ENCODE results near the gene SLC66A1.

Gene SLC66A1

GRCh38 chr1:19325368-19325957 is 13.3 kb downstream of the SLC66A1 start:
- no peak overlapping the region for H3K4me3 ChIP-seq (ENCODE audit: low read depth, low read length)

- H3K4me3 ChIP-seq (ENCODE audit: low read depth, low read length): no peak overlapping the region
Measured at GRCh38 chr1:19325958-19326747, 14.0 kb downstream of the SLC66A1 start.

GRCh38 chr1:19326748-19327065 is 14.6 kb downstream of the SLC66A1 start:
- H3K4me3 ChIP-seq (ENCODE audit: low read depth, low read length): no peak overlapping the region

- H3K4me3 ChIP-seq (ENCODE audit: low read depth, low read length): no peak overlapping the region
Measured at GRCh38 chr1:19327301-19327700, 15.2 kb downstream of the SLC66A1 start.

- H3K4me3 ChIP-seq (ENCODE audit: low read depth, low read length): no peak overlapping the region
Measured at GRCh38 chr1:19327736-19328135, 15.6 kb downstream of the SLC66A1 start.

- no peak overlapping the region for H3K4me3 ChIP-seq (ENCODE audit: low read depth, low read length)
Measured at GRCh38 chr1:19328486-19328885, 16.4 kb downstream of the SLC66A1 start.

GRCh38 chr1:19329188-19329587 is 17.1 kb downstream of the SLC66A1 start:
- H3K4me3 ChIP-seq (ENCODE audit: low read depth, low read length): no peak overlapping the region

GRCh38 chr1:19329611-19330010 is 17.5 kb downstream of the SLC66A1 start:
- H3K4me3 ChIP-seq (ENCODE audit: low read depth, low read length): no peak overlapping the region

- no peak overlapping the region for H3K4me3 ChIP-seq (ENCODE audit: low read depth, low read length)
Measured at GRCh38 chr1:19330449-19331135, 18.5 kb downstream of the SLC66A1 start.

GRCh38 chr1:19331262-19331878 is 19.2 kb downstream of the SLC66A1 start:
- no peak overlapping the region for H3K4me3 ChIP-seq (ENCODE audit: low read depth, low read length)

- H3K4me3 ChIP-seq (ENCODE audit: low read depth, low read length): no peak overlapping the region
Measured at GRCh38 chr1:19332832-19333231, 20.7 kb downstream of the SLC66A1 start.

GRCh38 chr1:19333587-19334354 is 21.6 kb downstream of the SLC66A1 start:
- H3K4me3 ChIP-seq (ENCODE audit: low read depth, low read length): no peak overlapping the region

GRCh38 chr1:19336543-19336942 is 24.4 kb downstream of the SLC66A1 start:
- no peak overlapping the region for H3K4me3 ChIP-seq (ENCODE audit: low read depth, low read length)

GRCh38 chr1:19337289-19337688 is 25.2 kb downstream of the SLC66A1 start:
- H3K4me3 ChIP-seq (ENCODE audit: low read depth, low read length): no peak overlapping the region

GRCh38 chr1:19338323-19338762 is 26.2 kb downstream of the SLC66A1 start:
- H3K4me3 ChIP-seq (ENCODE audit: low read depth, low read length): no peak overlapping the region

GRCh38 chr1:19339214-19339861 is 27.2 kb downstream of the SLC66A1 start:
- no peak overlapping the region for H3K4me3 ChIP-seq (ENCODE audit: low read depth, low read length)

- H3K4me3 ChIP-seq (ENCODE audit: low read depth, low read length): no peak overlapping the region
Measured at GRCh38 chr1:19340387-19340937, 28.3 kb downstream of the SLC66A1 start.

- no peak overlapping the region for H3K4me3 ChIP-seq (ENCODE audit: low read depth, low read length)
Measured at GRCh38 chr1:19341201-19342061, 29.3 kb downstream of the SLC66A1 start.

- H3K4me3 ChIP-seq (ENCODE audit: low read depth, low read length): no peak overlapping the region
Measured at GRCh38 chr1:19342062-19342750, 30.1 kb downstream of the SLC66A1 start.

Measured in iPS-11a (cell line).